Measurements from ENCODE around the gene C1QL4. TPM values are rescaled to one million over a fixed set of nuclear protein-coding genes. Genes with fewer than 3 reads are reported as not detected.
A peak's percentile ranks its signal among the peaks of the same experiment; 100 is the strongest.

The C1QL4 gene
- total RNA-seq, 1 experiment from 2014 or later = not detected

DNA sequence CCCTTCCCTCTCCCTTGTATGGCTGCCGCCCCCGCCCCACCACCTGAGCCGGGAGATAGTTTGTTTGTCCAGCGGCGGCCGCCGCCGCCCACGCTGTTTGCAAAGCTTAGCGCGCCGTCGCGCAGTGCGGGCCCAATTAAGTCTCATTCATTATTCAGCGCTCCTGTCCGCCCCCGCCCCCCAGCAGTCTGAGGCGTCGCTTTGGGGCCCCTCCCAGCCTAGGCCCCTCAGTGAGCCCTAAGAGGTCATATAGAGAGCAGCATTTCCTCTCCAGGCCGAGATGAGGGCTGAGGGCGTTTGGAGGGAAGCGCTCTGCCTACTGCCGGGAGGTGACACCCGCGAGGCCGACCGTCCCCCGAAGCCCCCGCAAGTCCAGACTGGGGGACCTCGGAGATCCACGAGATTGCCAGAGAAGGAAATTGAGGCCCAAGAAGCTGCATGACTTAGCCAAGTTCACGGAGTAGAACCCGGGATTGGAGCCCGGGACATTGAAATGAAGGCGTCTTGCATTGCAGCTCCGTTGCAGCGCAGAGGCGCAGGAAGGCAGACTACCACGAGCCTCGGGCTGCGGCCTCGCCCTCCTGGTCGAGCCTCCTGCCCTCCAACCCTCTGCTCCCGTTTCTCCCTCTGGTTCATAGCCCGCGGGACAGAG, 9.8 kb upstream of the C1QL4 start, which contains the start of gene DNAJC22:
DNAJC22 (plus strand) TSS at position 230 of the 652 bp plus-strand sequence. CDS start 1,985 bp downstream, outside the sequence.
- H3K9me3 Mint-ChIP-seq (ENCODE audit: unreplicated experiment) = no peaks in the 10 kb centered on the region
- peaks cover 9% of the 10 kb centered on the region for H3K4me1 Mint-ChIP-seq (ENCODE audit: insufficient read depth, unreplicated experiment)
- H3K4me3 Mint-ChIP-seq (ENCODE audit: unreplicated experiment) = peak within 1 kb of the TSS; percentile 68
- H3K27ac Mint-ChIP-seq (ENCODE audit: low read depth, unreplicated experiment) = no peak within 1 kb of the TSS
- TF ChIP-seq, protein P1, sequence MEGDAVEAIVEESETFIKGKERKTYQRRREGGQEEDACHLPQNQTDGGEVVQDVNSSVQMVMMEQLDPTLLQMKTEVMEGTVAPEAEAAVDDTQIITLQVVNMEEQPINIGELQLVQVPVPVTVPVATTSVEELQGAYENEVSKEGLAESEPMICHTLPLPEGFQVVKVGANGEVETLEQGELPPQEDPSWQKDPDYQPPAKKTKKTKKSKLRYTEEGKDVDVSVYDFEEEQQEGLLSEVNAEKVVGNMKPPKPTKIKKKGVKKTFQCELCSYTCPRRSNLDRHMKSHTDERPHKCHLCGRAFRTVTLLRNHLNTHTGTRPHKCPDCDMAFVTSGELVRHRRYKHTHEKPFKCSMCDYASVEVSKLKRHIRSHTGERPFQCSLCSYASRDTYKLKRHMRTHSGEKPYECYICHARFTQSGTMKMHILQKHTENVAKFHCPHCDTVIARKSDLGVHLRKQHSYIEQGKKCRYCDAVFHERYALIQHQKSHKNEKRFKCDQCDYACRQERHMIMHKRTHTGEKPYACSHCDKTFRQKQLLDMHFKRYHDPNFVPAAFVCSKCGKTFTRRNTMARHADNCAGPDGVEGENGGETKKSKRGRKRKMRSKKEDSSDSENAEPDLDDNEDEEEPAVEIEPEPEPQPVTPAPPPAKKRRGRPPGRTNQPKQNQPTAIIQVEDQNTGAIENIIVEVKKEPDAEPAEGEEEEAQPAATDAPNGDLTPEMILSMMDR (IDR thresholded peaks at IDR 0.05; ENCODE audit: unreplicated experiment) = no peak
- peak; percentile 33 for DNase-seq (ENCODE audit: unreplicated experiment)
- intact Hi-C loops (cut with micrococcal nuclease) = no loop called here
- CTCF ChIA-PET = interaction anchor here (0.5 to 14.4 kb wide), 22 partner anchors 8 to 264 kb away, joined by 3 to 251 read pairs (median 4); partner anchors contain the start of genes C1QL4 and PRPH
- H3K27me3 Mint-ChIP-seq (ENCODE audit: insufficient read depth, unreplicated experiment) = peaks cover 29% of the 10 kb centered on the region
- no TSS peak for BruUV-seq (replicated peaks)
- H3K36me3 Mint-ChIP-seq (ENCODE audit: insufficient read depth, unreplicated experiment) = no peaks in the 10 kb centered on the region
- POLR2A ChIA-PET = interaction anchor here (0.6 to 2.6 kb wide), 12 partner anchors 8 to 221 kb away, joined by 3 to 14 read pairs (median 4); partner anchors contain the start of genes SPATS2, TROAP and TUBA1C

DNA sequence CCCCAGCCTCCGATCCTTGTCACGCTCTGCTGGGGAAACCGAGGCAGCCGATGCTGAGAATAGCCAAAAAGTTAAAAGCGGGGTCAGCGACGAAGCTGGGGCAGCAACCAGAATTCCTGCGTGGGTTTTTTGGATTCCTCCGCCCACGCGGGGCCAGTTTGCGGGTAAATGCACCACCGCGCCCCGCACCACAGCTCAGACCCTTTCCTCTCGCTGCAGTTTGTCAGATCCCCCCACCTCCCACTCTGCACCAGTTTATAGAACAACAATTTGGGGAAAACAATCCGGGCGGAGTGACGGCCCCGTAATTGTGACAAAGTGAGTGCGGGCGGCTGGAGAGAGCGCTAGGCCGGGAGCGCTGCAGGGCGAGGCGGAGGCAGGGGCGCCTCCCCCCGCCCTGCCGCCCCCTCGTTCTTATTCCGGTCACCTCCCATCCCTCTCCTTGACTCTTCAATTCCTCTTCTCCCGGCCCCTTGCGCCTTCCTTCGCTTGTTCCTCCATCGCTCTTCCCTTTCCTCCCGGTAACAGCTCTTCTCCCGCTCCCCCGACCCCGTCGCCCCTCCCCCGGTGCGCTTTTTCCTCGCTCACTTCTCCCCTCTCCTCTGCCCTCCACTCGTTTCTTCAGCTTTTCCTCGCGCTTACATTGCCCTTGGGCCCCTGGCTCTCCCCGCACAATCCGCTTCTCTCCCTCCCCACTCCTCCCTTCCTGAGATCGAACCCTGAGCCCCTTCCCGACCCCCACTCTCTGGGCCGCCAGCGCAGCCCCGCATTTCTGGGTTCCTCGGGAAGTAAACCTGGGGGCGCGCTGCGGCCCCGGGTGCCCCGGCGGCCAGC, 9.1 kb upstream of the C1QL4 start:
- Mint-ChIP-seq H3K9me3 (ENCODE audit: unreplicated experiment) (no peaks in the 10 kb centered on the region), H3K27me3 (ENCODE audit: insufficient read depth, unreplicated experiment) (peaks cover 29% of the 10 kb centered on the region), H3K36me3 (ENCODE audit: insufficient read depth, unreplicated experiment) (no peaks in the 10 kb centered on the region), H3K27ac (ENCODE audit: low read depth, unreplicated experiment) (no peak overlapping the region), H3K4me1 (ENCODE audit: insufficient read depth, unreplicated experiment) (peaks cover 9% of the 10 kb centered on the region), H3K4me3 (ENCODE audit: unreplicated experiment) (peak overlapping the region; percentile 68)
- ChIA-PET POLR2A (interaction anchor here (0.9 to 2.6 kb wide), 6 partner anchors 16 to 80 kb away, joined by 3 to 14 read pairs (median 4); partner anchors contain the start of genes SPATS2, TROAP and TUBA1C), CTCF (interaction anchor here (0.5 to 14.4 kb wide), 11 partner anchors 8 to 265 kb away, joined by 3 to 251 read pairs (median 9); partner anchors contain the start of gene PRPH)
- intact Hi-C loops (cut with micrococcal nuclease) = no loop called here
- TF ChIP-seq, protein P1 (IDR thresholded peaks at IDR 0.05; ENCODE audit: unreplicated experiment) = no peak
- no TSS peak for BruUV-seq (replicated peaks)
- DNase-seq (ENCODE audit: unreplicated experiment) = no peak

DNA sequence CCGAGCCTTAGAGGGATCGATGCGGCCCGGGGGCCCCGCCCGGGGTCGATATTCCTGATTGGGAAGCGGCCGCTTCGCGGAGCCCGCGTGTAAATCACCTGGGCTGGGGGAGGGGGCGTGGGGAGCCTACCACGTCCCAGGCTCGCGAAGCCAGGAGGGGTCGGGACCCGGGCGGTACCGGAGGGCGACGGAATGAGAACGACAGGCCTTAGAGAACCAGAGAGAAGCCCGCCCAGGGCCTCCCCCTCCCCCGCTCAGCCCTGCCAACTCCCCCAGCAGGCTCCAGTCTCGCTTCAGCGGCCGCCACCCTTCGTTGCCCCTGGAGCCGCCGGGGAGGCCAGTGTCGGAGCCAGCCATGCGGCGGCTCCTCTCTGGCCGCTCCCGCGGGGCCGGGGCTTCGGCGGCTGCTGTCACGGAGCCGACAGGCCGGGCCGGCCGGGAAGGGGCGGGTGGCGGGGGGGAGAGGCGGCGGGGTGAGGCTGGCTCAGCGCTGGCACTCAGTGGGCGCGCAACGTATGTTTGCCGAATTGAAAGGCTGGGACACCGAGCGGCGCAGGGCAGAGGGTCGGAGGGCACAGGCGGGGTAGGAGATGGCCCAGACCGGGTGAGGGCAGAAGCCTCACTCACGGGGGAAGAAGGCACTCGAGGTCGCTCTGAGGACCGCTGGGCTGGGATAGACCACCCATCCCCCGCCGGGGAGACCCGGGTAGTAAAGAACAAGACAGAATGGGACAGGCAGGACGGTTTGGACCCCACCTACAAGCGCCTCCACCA, 8.2 kb upstream of the C1QL4 start:
- Mint-ChIP-seq H3K27me3 (ENCODE audit: insufficient read depth, unreplicated experiment) (peaks cover 29% of the 10 kb centered on the region), H3K36me3 (ENCODE audit: insufficient read depth, unreplicated experiment) (no peaks in the 10 kb centered on the region), H3K27ac (ENCODE audit: low read depth, unreplicated experiment) (no peak overlapping the region), H3K4me3 (ENCODE audit: unreplicated experiment) (peak overlapping the region; percentile 68), H3K9me3 (ENCODE audit: unreplicated experiment) (no peaks in the 10 kb centered on the region), H3K4me1 (ENCODE audit: insufficient read depth, unreplicated experiment) (peaks cover 9% of the 10 kb centered on the region)
- ChIA-PET CTCF (interaction anchor here (5.5 to 14.4 kb wide), 2 partner anchors 13 to 54 kb away, joined by 61 to 251 read pairs; partner anchors contain the start of gene PRPH), POLR2A (interaction anchor here (1.1 kb wide), 1 partner anchor 22 kb away, joined by 3 read pairs; the partner anchor contains the start of gene SPATS2)
- no peak for DNase-seq (ENCODE audit: unreplicated experiment)
- BruUV-seq (replicated peaks) = no TSS peak
- TF ChIP-seq, protein P1 (IDR thresholded peaks at IDR 0.05; ENCODE audit: unreplicated experiment) = no peak
- intact Hi-C loops (cut with micrococcal nuclease) = no loop called here

Data from MCF 10A (cell line).